Transverse colon (tissue), 4 donors: Measurements from ENCODE around the gene SLC17A9. TPM values are rescaled to one million over a fixed set of nuclear protein-coding genes. Genes with fewer than 3 reads are reported as not detected.
A peak's percentile ranks its signal among the peaks of the same experiment; 100 is the strongest.

Experiments used
- DNase-seq: peaks from one replicate; pipeline ENCODE4 v3.0.0-alpha.2; 2019
- H3K27ac ChIP-seq, 4 donors: fragments of 200-600 bp; sonication (generic); 2 replicates each; pipeline ENCODE4 v1.5.1; 2016 to 2018; ENCODE audit warnings: inconsistent platforms in 4 of 4
- H3K27me3 ChIP-seq: fragments of 200-600 bp; sonication (generic); 2 replicates; pipeline ENCODE4 v1.5.1; 2017; ENCODE audit warnings: inconsistent platforms
- H3K36me3 ChIP-seq, 4 donors: fragments of 200-600 bp; sonication (generic); 2 replicates each; pipeline ENCODE4 v1.5.1; 2017 to 2019; ENCODE audit warnings: inconsistent platforms in 4 of 4
- H3K4me1 ChIP-seq, 4 donors: fragments of 200-600 bp; sonication (generic); 2 replicates each; pipeline ENCODE4 v1.5.1; 2017 to 2020; ENCODE audit warnings: inconsistent platforms in 4 of 4
- H3K4me3 ChIP-seq, 4 donors: fragments of 200-600 bp; sonication (generic); 1 replicate in 1 of 4; 2 replicates in 3 of 4; pipeline versions ENCODE4 v1.5.1 to v1.6.1; 2017 to 2019; ENCODE audit warnings: inconsistent platforms in 4 of 4
- H3K9me3 ChIP-seq, 2 donors: fragments of 200-600 bp; sonication (generic); 2 replicates each; pipeline ENCODE4 v1.5.1; 2017 to 2019; ENCODE audit warnings: inconsistent platforms in 2 of 2
- EP300 ChIP-seq: sonication (generic); formaldehyde crosslinking; IDR thresholded peaks from one replicate; pipeline ENCODE4 v1.6.1; 2017; ENCODE audit warnings: antibody characterized with exemption, low read depth
- POLR2A ChIP-seq: fragments of 450-650 bp; IDR thresholded peaks from one replicate; pipeline ENCODE4 v1.6.1; 2016; ENCODE audit warnings: antibody characterized with exemption, mild to moderate bottlenecking, moderate library complexity
- POLR2AphosphoS5 ChIP-seq, 3 donors: sonication (generic); formaldehyde crosslinking; IDR thresholded peaks; one replicate each; pipeline ENCODE4 v1.6.1; 2016; ENCODE audit warnings: antibody characterized with exemption in 3 of 3
- WGBS, 2 donors: methylation state at CpG; one replicate each; pipeline ENCODE4 v1.1.5; 2018; ENCODE audit warnings: low coverage in 1 of 2; 5-methylcytosine and 5-hydroxymethylcytosine counted together
- in situ Hi-C, 4 donors: fragments of 200-750 bp; cut with MboI; loops; one replicate each; pipeline versions ENCODE4 v1.15.0 to v1.15.1; 2017; ENCODE audit warnings: low sequenced_read_pairs in 3 of 4, low pct_ligation_motif_present in 1 of 4, low pct_unique_long_range_greater_than_20kb in 1 of 4
- intact Hi-C: fragments of 100-400 bp; cut with DNase I; formaldehyde crosslinking; loops from one replicate; pipeline ENCODE4 v1.15.1; 2023; ENCODE audit warnings: low total_unique reads
- total RNA-seq, 4 donors: library from RNA; depleted of rRNA; stranded (reverse); fragments of >200 nt; gene quantifications; one replicate each; pipeline ENCODE4 v1.1.0, GENCODE V29; 2016
- TF ChIP-seq, protein P1 (sequence below), 5 experiments: fragments of 200-600 bp in 3 of 5; fragments of 450-650 bp in 2 of 5; sonication (generic) in 3 of 5; IDR thresholded peaks; 1 replicate in 2 of 5; 2 replicates in 3 of 5; pipeline ENCODE4 v1.5.1; 2016 to 2017; ENCODE audit warnings: antibody characterized with exemption in 5 of 5, inconsistent platforms in 3 of 5, mild to moderate bottlenecking in 2 of 5, moderate library complexity in 1 of 5

SLC17A9 gene
- total RNA-seq, 4 donors from 2014 or later = 2.8 to 32.9 (median 4.6) TPM

DNA sequence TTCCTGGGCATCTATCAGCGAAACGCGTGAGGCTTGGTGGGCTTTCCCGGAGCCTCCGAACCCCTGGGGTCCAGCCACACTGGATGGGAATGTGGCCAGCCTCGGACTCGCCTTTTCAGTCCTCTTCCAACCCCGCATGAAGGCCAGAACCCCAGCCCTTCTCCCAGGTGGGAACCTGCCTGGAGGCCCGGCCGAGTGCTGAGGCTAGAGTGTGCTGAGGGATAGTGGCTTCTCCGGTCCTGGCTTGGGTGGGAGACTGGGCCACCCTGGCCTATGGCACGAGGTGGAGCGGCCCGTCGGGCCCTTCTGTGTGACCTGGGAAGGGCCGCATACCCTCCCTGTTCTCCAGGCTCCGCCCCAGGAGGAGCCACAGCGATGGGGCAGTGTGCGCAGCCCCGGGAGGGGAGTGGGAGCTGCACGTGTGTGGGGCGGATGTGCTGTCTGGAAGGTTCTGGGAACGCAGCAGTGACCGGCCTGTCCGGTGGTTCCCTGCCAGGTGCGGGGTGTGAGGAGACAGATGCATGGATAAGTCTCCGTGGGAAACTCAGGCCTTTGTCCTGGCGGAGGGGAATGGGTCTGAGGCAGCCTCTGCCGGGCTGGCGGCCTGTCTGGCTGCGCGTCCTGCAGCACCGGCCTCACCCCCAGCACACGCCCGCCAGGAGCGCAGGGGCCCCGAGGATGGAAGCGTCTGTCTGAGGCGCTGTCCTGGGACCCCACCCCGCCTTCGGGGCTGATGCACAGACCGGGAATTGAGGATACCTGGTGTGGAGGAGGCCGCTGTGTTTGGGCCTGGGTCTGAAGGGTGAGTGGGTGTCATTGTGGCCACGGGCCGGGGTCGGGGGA lies 55.4 kb downstream of the SLC17A9 start:
- intact Hi-C loops (loop anchor here (2.0 to 5.0 kb wide), 2 partner anchors 35 to 101 kb away; no protein-coding TSS in a partner anchor), in situ Hi-C loops (loop anchor here in 2 of 4 donors (25.0 kb wide), 1 partner anchor 121 kb away; no protein-coding TSS in a partner anchor)
- 16% methylated on average over 35 of the region's 46 CpGs; no CpG with 5 or more reads in 1 of the 2 donors for WGBS, 2 donors
- peaks cover 100% of the 10 kb centered on the region for H3K27me3 ChIP-seq
- TF ChIP-seq POLR2AphosphoS5 (IDR thresholded peaks at IDR 0.05) (no peak), EP300 (no peak), POLR2A (no peak)
- TF ChIP-seq, protein P1, sequence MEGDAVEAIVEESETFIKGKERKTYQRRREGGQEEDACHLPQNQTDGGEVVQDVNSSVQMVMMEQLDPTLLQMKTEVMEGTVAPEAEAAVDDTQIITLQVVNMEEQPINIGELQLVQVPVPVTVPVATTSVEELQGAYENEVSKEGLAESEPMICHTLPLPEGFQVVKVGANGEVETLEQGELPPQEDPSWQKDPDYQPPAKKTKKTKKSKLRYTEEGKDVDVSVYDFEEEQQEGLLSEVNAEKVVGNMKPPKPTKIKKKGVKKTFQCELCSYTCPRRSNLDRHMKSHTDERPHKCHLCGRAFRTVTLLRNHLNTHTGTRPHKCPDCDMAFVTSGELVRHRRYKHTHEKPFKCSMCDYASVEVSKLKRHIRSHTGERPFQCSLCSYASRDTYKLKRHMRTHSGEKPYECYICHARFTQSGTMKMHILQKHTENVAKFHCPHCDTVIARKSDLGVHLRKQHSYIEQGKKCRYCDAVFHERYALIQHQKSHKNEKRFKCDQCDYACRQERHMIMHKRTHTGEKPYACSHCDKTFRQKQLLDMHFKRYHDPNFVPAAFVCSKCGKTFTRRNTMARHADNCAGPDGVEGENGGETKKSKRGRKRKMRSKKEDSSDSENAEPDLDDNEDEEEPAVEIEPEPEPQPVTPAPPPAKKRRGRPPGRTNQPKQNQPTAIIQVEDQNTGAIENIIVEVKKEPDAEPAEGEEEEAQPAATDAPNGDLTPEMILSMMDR (IDR thresholded peaks at IDR 0.05) = no peak
- no peak overlapping the region for H3K4me3 ChIP-seq
- H3K36me3 ChIP-seq = no peaks in the 10 kb centered on the region
- H3K4me1 ChIP-seq = peaks cover 0 to 19% (median 18%) of the 10 kb centered on the region in 4 donors
- H3K9me3 ChIP-seq = no peaks in the 10 kb centered on the region
- no peak overlapping the region for H3K27ac ChIP-seq
- no peak for DNase-seq

DNA sequence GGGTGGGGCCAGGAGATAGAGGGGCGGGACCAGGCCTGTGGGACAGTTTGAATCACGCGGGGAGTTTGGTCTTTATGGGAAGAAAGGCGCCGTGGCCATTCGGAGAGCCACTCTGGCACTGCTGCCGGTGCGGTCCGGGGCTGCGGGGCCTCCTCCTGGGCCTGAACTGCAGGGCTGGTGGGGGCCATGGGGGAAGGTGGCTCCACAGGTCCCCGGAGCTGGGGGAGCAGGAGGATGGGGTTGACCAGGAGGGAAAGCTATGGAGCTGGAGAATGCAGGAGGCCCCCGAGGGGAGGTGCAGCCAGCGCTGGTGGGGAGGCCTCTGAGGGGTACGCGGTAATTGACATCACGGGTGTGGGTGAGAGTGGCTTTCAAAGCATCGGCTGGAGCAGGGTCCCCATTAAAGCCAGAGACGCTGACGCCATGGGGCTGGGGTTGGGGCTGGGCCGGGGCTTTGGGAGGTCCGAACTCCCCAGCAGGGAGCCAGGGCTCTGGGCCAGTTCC lies 56.1 kb downstream of the SLC17A9 start:
- H3K4me3 ChIP-seq = no peak overlapping the region
- in situ Hi-C loops = loop anchor here in 2 of 4 donors (25.0 kb wide), 1 partner anchor 121 kb away; no protein-coding TSS in a partner anchor
- peaks cover 0 to 19% (median 18%) of the 10 kb centered on the region in 4 donors for H3K4me1 ChIP-seq

DNA sequence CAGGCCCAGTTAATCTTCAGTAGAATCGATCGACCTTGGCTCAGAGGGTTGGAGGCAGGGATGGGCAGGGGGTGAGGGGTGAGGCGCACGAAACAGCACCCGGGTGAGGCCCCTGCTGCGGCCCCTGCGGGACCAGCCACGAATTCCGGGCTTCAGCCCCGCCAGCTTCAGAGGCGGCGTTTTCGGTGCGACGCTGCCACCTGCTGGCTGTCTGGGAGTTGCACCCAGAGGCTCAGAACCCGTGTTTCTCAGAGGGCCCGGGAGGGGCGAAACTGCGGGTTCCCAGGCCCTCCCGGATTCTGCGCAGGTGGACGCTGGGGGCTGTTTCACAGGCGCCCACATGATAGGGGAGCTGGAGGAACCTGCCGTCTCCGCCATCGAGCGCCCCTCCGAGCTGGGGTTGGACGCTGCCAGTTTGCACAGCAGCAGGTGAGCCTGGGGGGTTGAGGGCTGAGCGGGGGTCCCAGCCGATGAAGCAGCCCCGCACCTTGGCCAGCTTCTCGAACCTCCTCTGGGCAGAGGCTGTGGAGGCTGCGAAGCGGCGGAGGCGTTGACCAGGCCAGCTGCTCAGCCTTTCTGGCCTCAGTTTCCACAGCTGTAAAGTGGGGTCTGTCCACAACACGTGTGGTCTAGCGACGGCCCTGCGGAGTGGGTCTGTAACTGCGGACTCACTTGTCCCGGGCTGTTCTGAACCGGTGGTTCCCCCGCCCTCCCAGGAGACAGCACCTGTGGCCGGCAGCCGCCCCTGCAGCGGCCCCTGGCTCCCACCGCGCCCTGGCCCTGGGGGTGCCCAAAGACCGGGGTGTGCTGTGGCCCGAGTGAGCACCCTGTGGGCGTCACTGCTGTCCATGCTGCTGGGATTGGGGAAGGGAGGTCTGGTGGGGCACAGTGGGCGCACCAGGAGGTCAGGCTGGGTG lies 56.8 kb downstream of the SLC17A9 start:
- 6% methylated on average over 42 of the region's 54 CpGs; no CpG with 5 or more reads in 1 of the 2 donors for WGBS, 2 donors

More for the DNA sequence above, 56.1 kb downstream of the SLC17A9 start:
- TF ChIP-seq EP300 (no peak), POLR2A (no peak), POLR2AphosphoS5 (IDR thresholded peaks at IDR 0.05) (no peak)
- TF ChIP-seq, protein P1 (IDR thresholded peaks at IDR 0.05) = no peak
- 10% methylated on average over 20 of the region's 21 CpGs; no CpG with 5 or more reads in 1 of the 2 donors for WGBS, 2 donors
- H3K36me3 ChIP-seq = no peaks in the 10 kb centered on the region
- peaks cover 0 to 4% of the 10 kb centered on the region in 2 donors for H3K9me3 ChIP-seq
- no peak for DNase-seq
- H3K27me3 ChIP-seq = peaks cover 100% of the 10 kb centered on the region
- intact Hi-C loops = loop anchor here (2.0 to 5.0 kb wide), 2 partner anchors 36 to 101 kb away; no protein-coding TSS in a partner anchor
- H3K27ac ChIP-seq = no peak overlapping the region

More for the DNA sequence above, 56.8 kb downstream of the SLC17A9 start:
- H3K4me1 ChIP-seq = peaks cover 0 to 19% (median 18%) of the 10 kb centered on the region in 4 donors
- peak; percentile 84 for DNase-seq
- H3K27ac ChIP-seq = no peak overlapping the region
- H3K4me3 ChIP-seq = no peak overlapping the region
- peaks cover 100% of the 10 kb centered on the region for H3K27me3 ChIP-seq
- H3K9me3 ChIP-seq = peaks cover 0 to 4% of the 10 kb centered on the region in 2 donors
- intact Hi-C loops (loop anchor here (2.0 to 5.0 kb wide), 2 partner anchors 37 to 102 kb away; no protein-coding TSS in a partner anchor), in situ Hi-C loops (loop anchor here in 2 of 4 donors (25.0 kb wide), 1 partner anchor 122 kb away; no protein-coding TSS in a partner anchor)
- no peaks in the 10 kb centered on the region for H3K36me3 ChIP-seq
- TF ChIP-seq, protein P1 (IDR thresholded peaks at IDR 0.05) = peak; percentile 91 to 95 (median 93)
- no peak for TF ChIP-seq EP300
